Astrocyte (in vitro differentiated cells and primary cell): ENCODE data around the gene LMO7.

Experiments used
- CTCF ChIP-seq: IDR thresholded peaks from 2 replicates; pipeline ENCODE4 v1.5.1; 2011; ENCODE audit warnings: low read depth, mild to moderate bottlenecking, inconsistent platforms, low read length, moderate library complexity; ENCODE audit not compliant: insufficient read depth
- EZH2 ChIP-seq: IDR thresholded peaks from 2 replicates; pipeline ENCODE4 v1.6.1; 2012; ENCODE audit warnings: mild to moderate bottlenecking, low read length, inconsistent platforms; ENCODE audit not compliant: insufficient read depth

GRCh38 chr13:75785130-75785529 is 149.0 kb downstream of the LMO7 start:
- no peak for TF ChIP-seq CTCF
- TF ChIP-seq EZH2 = no peak
